ENCODE measurements around the gene DDAH1.

GRCh38 chr1:85420199-85420598, 44.8 kb downstream of the DDAH1 start:
- TF ChIP-seq HDAC2 (IDR thresholded peaks at IDR 0.05) (no peak), CEBPB (IDR thresholded peaks at IDR 0.05) (no peak), RFX5 (IDR thresholded peaks at IDR 0.05) (no peak), SREBF2 (IDR thresholded peaks at IDR 0.05) (no peak)
- TF ChIP-seq, protein P1, sequence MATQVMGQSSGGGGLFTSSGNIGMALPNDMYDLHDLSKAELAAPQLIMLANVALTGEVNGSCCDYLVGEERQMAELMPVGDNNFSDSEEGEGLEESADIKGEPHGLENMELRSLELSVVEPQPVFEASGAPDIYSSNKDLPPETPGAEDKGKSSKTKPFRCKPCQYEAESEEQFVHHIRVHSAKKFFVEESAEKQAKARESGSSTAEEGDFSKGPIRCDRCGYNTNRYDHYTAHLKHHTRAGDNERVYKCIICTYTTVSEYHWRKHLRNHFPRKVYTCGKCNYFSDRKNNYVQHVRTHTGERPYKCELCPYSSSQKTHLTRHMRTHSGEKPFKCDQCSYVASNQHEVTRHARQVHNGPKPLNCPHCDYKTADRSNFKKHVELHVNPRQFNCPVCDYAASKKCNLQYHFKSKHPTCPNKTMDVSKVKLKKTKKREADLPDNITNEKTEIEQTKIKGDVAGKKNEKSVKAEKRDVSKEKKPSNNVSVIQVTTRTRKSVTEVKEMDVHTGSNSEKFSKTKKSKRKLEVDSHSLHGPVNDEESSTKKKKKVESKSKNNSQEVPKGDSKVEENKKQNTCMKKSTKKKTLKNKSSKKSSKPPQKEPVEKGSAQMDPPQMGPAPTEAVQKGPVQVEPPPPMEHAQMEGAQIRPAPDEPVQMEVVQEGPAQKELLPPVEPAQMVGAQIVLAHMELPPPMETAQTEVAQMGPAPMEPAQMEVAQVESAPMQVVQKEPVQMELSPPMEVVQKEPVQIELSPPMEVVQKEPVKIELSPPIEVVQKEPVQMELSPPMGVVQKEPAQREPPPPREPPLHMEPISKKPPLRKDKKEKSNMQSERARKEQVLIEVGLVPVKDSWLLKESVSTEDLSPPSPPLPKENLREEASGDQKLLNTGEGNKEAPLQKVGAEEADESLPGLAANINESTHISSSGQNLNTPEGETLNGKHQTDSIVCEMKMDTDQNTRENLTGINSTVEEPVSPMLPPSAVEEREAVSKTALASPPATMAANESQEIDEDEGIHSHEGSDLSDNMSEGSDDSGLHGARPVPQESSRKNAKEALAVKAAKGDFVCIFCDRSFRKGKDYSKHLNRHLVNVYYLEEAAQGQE (IDR thresholded peaks at IDR 0.05), result no peak
- TF ChIP-seq, protein P2, sequence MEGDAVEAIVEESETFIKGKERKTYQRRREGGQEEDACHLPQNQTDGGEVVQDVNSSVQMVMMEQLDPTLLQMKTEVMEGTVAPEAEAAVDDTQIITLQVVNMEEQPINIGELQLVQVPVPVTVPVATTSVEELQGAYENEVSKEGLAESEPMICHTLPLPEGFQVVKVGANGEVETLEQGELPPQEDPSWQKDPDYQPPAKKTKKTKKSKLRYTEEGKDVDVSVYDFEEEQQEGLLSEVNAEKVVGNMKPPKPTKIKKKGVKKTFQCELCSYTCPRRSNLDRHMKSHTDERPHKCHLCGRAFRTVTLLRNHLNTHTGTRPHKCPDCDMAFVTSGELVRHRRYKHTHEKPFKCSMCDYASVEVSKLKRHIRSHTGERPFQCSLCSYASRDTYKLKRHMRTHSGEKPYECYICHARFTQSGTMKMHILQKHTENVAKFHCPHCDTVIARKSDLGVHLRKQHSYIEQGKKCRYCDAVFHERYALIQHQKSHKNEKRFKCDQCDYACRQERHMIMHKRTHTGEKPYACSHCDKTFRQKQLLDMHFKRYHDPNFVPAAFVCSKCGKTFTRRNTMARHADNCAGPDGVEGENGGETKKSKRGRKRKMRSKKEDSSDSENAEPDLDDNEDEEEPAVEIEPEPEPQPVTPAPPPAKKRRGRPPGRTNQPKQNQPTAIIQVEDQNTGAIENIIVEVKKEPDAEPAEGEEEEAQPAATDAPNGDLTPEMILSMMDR (IDR thresholded peaks at IDR 0.05), result no peak
